Measurements from ENCODE around the gene TPRN.

TPRN gene

DNA sequence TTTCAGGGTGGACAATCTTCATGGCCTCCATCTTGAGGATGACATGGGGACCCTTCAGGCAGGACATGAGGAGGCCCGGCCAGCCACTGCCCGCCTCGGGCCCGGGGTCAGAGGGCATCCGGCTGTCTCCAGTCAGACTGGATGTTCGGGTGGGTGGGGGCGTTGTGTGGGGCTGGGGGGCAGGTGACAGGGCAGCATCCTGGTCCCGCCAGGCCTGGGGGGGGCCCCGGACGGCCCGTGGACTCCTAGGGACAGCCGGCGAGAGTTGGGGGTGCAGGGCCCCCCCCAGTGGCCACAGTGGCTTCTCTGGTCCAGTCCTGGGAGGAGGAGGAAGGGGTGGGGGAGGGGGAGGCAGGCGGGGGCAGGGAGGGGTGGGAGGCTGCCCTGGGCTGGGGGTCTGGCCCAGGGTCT is 20.6 kb upstream of the TPRN start:
- Histone ChIP-seq H3K79me2 (ENCODE audit: insufficient read depth, low read length) (no peaks in the 10 kb centered on the region), H3K9ac (ENCODE audit: low read length) (no peak overlapping the region), H3F3A (ENCODE audit: insufficient read depth, low read length) (no peaks in the 10 kb centered on the region), H3K27me3 (ENCODE audit: insufficient read depth, low read length) (no peaks in the 10 kb centered on the region), H3K27ac (ENCODE audit: low read depth, low read length, poor library complexity, severe bottlenecking) (no peak overlapping the region), H3K9me2 (ENCODE audit: low read depth, low read length) (no peaks in the 10 kb centered on the region), H3K4me1 (ENCODE audit: insufficient read depth, low read length, severe bottlenecking) (peaks cover 27% of the 10 kb centered on the region), H4K20me1 (ENCODE audit: insufficient read depth, low read length) (no peaks in the 10 kb centered on the region), H3K4me2 (ENCODE audit: low read length) (no peak overlapping the region), H3K9me3 (ENCODE audit: low read length) (no peaks in the 10 kb centered on the region), H3K36me3 (ENCODE audit: insufficient read depth, low read length) (peaks cover 6% of the 10 kb centered on the region; the same call in 1 of the 2 replicates), H2AFZ (ENCODE audit: low read length) (no peak overlapping the region), H3K4me3 (ENCODE audit: low read depth, low read length, poor library complexity, severe bottlenecking) (no peak overlapping the region)
- TF ChIP-seq, protein P1, sequence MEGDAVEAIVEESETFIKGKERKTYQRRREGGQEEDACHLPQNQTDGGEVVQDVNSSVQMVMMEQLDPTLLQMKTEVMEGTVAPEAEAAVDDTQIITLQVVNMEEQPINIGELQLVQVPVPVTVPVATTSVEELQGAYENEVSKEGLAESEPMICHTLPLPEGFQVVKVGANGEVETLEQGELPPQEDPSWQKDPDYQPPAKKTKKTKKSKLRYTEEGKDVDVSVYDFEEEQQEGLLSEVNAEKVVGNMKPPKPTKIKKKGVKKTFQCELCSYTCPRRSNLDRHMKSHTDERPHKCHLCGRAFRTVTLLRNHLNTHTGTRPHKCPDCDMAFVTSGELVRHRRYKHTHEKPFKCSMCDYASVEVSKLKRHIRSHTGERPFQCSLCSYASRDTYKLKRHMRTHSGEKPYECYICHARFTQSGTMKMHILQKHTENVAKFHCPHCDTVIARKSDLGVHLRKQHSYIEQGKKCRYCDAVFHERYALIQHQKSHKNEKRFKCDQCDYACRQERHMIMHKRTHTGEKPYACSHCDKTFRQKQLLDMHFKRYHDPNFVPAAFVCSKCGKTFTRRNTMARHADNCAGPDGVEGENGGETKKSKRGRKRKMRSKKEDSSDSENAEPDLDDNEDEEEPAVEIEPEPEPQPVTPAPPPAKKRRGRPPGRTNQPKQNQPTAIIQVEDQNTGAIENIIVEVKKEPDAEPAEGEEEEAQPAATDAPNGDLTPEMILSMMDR (IDR thresholded peaks at IDR 0.05; ENCODE audit: low read length): no peak
- no peak for TF ChIP-seq EZH2 (IDR thresholded peaks at IDR 0.05; ENCODE audit: borderline replicate concordance, low read length)

DNA sequence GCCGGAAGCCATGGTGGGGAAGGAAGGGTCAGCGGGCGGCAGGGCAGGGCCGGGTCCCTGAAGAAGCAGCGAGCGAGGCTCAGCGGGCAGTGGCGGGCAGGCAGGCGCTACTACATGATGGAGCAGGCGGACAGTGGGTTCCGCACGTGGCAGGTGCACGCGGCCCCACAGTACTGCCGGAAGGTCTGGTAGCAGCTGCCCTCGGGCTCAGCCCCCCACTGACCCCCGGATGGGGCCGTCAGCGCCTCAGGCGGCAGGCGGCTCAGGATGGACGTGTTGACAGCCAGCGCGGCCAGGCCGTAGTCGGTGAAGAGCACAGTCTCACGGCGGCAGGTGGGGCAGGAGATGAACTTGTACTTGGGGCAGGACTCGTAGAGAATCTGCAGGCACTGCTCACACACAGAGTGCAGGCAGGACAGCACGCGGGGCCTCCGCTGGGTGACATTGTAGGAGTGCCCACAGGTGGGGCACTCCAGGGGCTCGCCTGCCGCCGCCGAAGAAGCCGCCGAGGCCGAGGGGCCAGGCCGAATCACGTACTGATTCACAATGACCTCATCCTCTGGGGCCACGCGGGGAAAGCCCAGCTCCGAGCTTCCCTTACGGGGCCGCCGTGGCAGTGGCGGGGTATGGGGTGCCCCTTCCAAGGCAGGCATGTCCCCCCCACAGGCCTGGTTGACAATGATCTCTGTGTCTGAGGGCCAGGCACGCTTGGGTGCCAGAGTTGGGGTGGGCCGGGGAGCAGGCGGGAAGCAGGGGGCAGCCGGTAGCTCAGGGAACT is 20.0 kb upstream of the TPRN start:
- H3K4me2 ChIP-seq (ENCODE audit: low read length): no peak overlapping the region

DNA sequence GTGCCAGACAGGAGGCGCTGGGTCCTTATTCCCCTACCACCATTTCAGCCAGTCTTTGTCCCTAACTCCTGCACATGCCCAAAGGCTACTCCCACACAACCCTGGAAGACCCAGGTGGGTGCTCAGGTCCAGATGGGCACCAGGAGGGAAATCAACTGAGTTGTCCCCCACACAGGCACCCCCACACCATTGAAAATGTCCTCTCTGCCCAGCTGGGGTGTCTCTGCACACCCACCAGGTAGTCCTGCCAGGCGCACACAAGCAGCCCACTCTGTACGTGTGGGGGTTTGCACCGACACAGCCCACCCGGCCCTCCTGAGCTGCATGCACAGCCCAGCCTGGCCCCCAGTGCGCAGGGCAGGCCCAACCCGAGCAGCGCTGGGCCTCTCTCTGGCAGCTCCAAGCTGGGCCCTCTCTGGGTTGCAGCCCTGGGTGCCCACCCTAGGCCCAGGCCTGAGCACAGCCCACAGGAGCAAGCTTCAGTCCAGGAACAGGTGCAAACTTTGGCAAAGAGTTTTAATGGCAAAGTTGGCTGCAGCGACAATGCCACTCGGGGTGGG is 19.3 kb upstream of the TPRN start:
- H3F3A ChIP-seq (ENCODE audit: insufficient read depth, low read length): no peaks in the 10 kb centered on the region
- peaks cover 27% of the 10 kb centered on the region for H3K4me1 ChIP-seq (ENCODE audit: insufficient read depth, low read length, severe bottlenecking)
- no peaks in the 10 kb centered on the region for H3K9me3 ChIP-seq (ENCODE audit: low read length)
- no peaks in the 10 kb centered on the region for H4K20me1 ChIP-seq (ENCODE audit: insufficient read depth, low read length)
- H2AFZ ChIP-seq (ENCODE audit: low read length): no peak overlapping the region
- peaks cover 6% of the 10 kb centered on the region; the same call in 1 of the 2 replicates for H3K36me3 ChIP-seq (ENCODE audit: insufficient read depth, low read length)
- no peak overlapping the region for H3K27ac ChIP-seq (ENCODE audit: low read depth, low read length, poor library complexity, severe bottlenecking)
- H3K9ac ChIP-seq (ENCODE audit: low read length): no peak overlapping the region
- no peak overlapping the region for H3K4me2 ChIP-seq (ENCODE audit: low read length)
- no peaks in the 10 kb centered on the region for H3K27me3 ChIP-seq (ENCODE audit: insufficient read depth, low read length)
- no peaks in the 10 kb centered on the region for H3K79me2 ChIP-seq (ENCODE audit: insufficient read depth, low read length)
- TF ChIP-seq EZH2 (IDR thresholded peaks at IDR 0.05; ENCODE audit: borderline replicate concordance, low read length): no peak
- TF ChIP-seq, protein P1 (IDR thresholded peaks at IDR 0.05; ENCODE audit: low read length): no peak
- no peak overlapping the region for H3K4me3 ChIP-seq (ENCODE audit: low read depth, low read length, poor library complexity, severe bottlenecking)
- H3K9me2 ChIP-seq (ENCODE audit: low read depth, low read length): no peaks in the 10 kb centered on the region

More for the DNA sequence above, 20.0 kb upstream of the TPRN start:
- H4K20me1 ChIP-seq (ENCODE audit: insufficient read depth, low read length): no peaks in the 10 kb centered on the region
- no peaks in the 10 kb centered on the region for H3K79me2 ChIP-seq (ENCODE audit: insufficient read depth, low read length)
- no peak overlapping the region for H3K27ac ChIP-seq (ENCODE audit: low read depth, low read length, poor library complexity, severe bottlenecking)
- no peaks in the 10 kb centered on the region for H3K9me2 ChIP-seq (ENCODE audit: low read depth, low read length)
- H3K9me3 ChIP-seq (ENCODE audit: low read length): no peaks in the 10 kb centered on the region
- no peaks in the 10 kb centered on the region for H3F3A ChIP-seq (ENCODE audit: insufficient read depth, low read length)
- TF ChIP-seq, protein P1 (IDR thresholded peaks at IDR 0.05; ENCODE audit: low read length): no peak
- TF ChIP-seq EZH2 (IDR thresholded peaks at IDR 0.05; ENCODE audit: borderline replicate concordance, low read length): no peak
- H3K27me3 ChIP-seq (ENCODE audit: insufficient read depth, low read length): no peaks in the 10 kb centered on the region
- H3K4me3 ChIP-seq (ENCODE audit: low read depth, low read length, poor library complexity, severe bottlenecking): no peak overlapping the region
- peaks cover 6% of the 10 kb centered on the region; the same call in 1 of the 2 replicates for H3K36me3 ChIP-seq (ENCODE audit: insufficient read depth, low read length)
- no peak overlapping the region for H3K9ac ChIP-seq (ENCODE audit: low read length)
- H2AFZ ChIP-seq (ENCODE audit: low read length): no peak overlapping the region
- peaks cover 27% of the 10 kb centered on the region for H3K4me1 ChIP-seq (ENCODE audit: insufficient read depth, low read length, severe bottlenecking)

Data from OCI-LY1 (cell line).